A375 (cell line): ENCODE results near the gene SLC7A11. TPM values are rescaled to one million over a fixed set of nuclear protein-coding genes. Genes with fewer than 3 reads are reported as not detected.

Experiments
- total RNA-seq: library from RNA; depleted of rRNA; stranded (reverse); fragments of >200 nt; shearing (Covaris generic); gene quantifications from 2 replicates; pipeline ENCODE4 v1.2.3, GENCODE V29; 2014; rRNA removed

Gene SLC7A11
- total RNA-seq: 34.1 and 36.5 TPM in 2 replicates

DNA sequence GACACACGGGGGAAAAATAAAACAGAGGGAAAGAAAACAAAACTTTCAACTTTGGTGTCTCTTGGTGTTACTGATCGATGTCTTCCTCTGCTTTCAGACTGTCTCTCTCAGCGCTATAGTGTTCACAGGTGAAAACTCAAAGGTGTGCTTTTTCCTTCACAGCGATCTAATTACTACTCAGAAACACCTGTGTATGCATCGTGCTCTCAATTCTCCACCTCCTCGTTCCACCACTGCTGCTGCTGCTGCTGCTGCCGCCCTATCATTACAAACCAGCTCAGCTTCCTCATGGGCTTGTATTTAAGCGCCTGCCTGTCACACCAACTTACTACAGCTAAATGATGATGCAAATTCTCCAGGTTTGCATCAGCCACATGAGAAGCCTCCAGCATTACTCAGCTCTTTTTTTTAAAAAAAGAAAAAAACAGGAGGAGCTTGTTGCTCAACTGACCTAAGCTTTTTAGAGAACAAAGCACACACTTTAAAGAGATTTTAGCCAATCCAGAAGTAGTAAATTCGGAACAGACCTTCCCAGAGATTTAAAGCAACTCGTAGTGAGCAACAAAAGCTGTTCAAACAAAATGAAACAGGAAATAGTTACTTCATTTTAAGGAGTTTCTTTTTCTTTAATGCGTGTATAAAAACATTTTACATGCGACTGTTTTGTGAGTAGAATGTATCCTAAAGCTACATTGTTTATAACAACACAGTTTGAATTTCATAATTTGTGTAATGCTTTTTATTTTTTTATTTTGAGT is at the start of gene SLC7A11:
SLC7A11 (minus strand) TSS at position 274 of the 758 bp plus-strand sequence. CDS start 280 bp downstream, outside the sequence.

